Activated CD4-positive, alpha-beta T cell treated with anti-CD3 and anti-CD28 coated beads, Interleukin-2, amount 10 ng/mL, durations not matched to agents 7 days and 5 days (primary cell): ENCODE results near the gene MCEE. TPM values are rescaled to one million over a fixed set of nuclear protein-coding genes. Genes with fewer than 3 reads are reported as not detected.
"Not testable (repeated sequence)": the region's sequence is repeated elsewhere in the genome, so short reads cannot be mapped to it uniquely, and the experiment has no call there.

Experiments used
- CTCF ChIA-PET: fragments of 350-600 bp; sonication (Branson Sonifier 250); formaldehyde crosslinking; loops from one replicate; lab custom pipeline; 2021; ENCODE audit warnings: antibody characterized with exemption; lab: Charles Lee
- POLR2A ChIA-PET: fragments of 350-600 bp; sonication (Branson Sonifier 250); formaldehyde crosslinking; loops from one replicate; lab custom pipeline; 2021; ENCODE audit warnings: antibody characterized with exemption; lab: Charles Lee
- DNase-seq: peaks from one replicate; pipeline ENCODE4 v3.0.0-alpha.2; 2020
- H3K27ac Mint-ChIP-seq: one replicate; pipeline ENCODE4 v1.8.0; 2021; ENCODE audit warnings: mild to moderate bottlenecking, moderate library complexity, mixed read lengths
- H3K27me3 Mint-ChIP-seq: one replicate; pipeline ENCODE4 v1.8.0; 2021; ENCODE audit warnings: mixed read lengths
- H3K36me3 Mint-ChIP-seq: one replicate; pipeline ENCODE4 v1.8.0; 2021; ENCODE audit warnings: low read depth, mixed read lengths
- H3K4me1 Mint-ChIP-seq: one replicate; pipeline ENCODE4 v1.8.0; 2021; ENCODE audit warnings: mixed read lengths
- H3K4me3 Mint-ChIP-seq: one replicate; pipeline ENCODE4 v1.8.0; 2021; ENCODE audit warnings: mild to moderate bottlenecking, moderate library complexity, mixed read lengths
- H3K9me3 Mint-ChIP-seq: one replicate; pipeline ENCODE4 v1.8.0; 2021; ENCODE audit warnings: mixed read lengths
- total RNA-seq, 2 experiments: library from RNA; stranded (reverse); gene quantifications; one replicate each; pipeline ENCODE4 v1.2.3, GENCODE V29; 2021

MCEE gene
- total RNA-seq: 10 to 100 TPM; 13.5 to 15.3 TPM

DNA sequence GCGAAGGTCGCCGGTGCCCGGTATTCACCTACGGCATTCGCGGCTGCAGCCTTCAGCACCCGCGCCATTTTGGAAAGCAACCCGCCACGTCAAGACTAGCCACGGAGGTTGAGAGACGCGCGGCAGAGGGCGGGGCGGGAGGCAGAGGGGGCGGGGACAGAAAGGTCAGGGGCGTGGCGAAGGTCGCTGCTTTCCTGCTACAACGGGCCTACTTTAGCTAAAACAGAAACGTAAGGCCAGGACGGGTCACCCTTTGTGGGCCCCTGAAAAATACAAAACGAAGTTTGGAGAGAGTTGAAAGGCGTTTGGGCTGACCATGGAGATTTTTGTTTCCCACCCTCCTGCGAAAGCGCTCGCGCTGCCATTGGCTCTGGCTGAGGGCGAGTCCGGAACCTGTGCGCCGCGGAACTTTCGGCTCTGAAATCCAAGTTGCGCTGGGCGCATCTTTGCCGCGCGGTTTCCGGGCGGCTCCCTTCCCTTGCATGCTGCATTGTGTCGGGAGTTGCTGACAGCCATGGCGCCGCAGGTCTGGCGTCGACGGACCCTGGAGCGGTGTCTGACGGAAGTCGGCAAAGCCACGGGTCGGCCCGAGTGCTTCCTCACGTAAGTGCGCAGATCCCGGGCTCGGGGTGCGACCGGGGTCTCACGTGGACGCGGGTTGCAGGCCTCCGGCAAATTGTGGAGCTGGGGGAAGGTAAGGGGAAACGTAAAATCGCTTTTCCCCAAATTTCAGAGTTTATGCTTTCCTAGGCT, at the start of gene MCEE, which contains the start of gene MPHOSPH10:
Gene MCEE (minus strand): TSS at position 78 of the 753 bp plus-strand sequence. CDS start 10 bp downstream, at position 68.
Gene MPHOSPH10 (plus strand): TSS at position 483 of the 753 bp plus-strand sequence. CDS start 32 bp downstream, at position 515.
- no peaks in the 10 kb centered on the region for H3K27me3 Mint-ChIP-seq
- H3K4me1 Mint-ChIP-seq: peaks cover 12% of the 10 kb centered on the region
- H3K9me3 Mint-ChIP-seq: no peaks in the 10 kb centered on the region
- peak; percentile 92 for DNase-seq
- no peak within 1 kb of the TSS for H3K4me3 Mint-ChIP-seq
- peaks cover 9% of the 10 kb centered on the region for H3K36me3 Mint-ChIP-seq
- ChIA-PET CTCF (interaction anchor here (0.5 to 2.1 kb wide), 6 partner anchors 9 to 201 kb away, joined by 3 to 6 read pairs (median 4); partner anchors contain the start of gene ZNF638), POLR2A (interaction anchor here (1.1 kb wide), 1 partner anchor 62 kb away, joined by 6 read pairs; the partner anchor contains the start of gene NAGK)
- H3K27ac Mint-ChIP-seq: no peak within 1 kb of the TSS

DNA sequence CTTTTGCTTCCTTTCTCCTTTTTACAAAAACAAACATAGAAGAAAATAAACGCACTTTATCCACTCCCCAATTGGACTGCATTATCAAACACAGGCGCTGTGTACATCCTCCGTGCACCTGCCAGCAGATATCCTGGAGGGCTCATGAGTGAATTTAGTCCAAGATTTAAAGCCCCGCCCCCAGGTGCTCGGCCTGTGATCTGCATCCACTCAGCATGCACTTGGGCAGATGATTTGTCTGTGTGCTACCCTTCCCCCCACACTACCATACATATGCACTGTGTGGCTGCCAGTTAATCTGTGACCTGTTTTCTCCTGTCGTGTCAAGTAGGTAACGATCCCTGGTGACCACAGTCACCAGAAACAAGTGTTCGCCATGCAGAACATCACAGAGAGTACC, 48.8 kb upstream of the MCEE start:
- H3K4me3 Mint-ChIP-seq, POLR2A ChIA-PET, H3K9me3 Mint-ChIP-seq, H3K36me3 Mint-ChIP-seq, H3K27ac Mint-ChIP-seq, CTCF ChIA-PET, H3K27me3 Mint-ChIP-seq, DNase-seq: not testable (repeated sequence)
- peaks cover 16% of the 10 kb centered on the region for H3K4me1 Mint-ChIP-seq

DNA sequence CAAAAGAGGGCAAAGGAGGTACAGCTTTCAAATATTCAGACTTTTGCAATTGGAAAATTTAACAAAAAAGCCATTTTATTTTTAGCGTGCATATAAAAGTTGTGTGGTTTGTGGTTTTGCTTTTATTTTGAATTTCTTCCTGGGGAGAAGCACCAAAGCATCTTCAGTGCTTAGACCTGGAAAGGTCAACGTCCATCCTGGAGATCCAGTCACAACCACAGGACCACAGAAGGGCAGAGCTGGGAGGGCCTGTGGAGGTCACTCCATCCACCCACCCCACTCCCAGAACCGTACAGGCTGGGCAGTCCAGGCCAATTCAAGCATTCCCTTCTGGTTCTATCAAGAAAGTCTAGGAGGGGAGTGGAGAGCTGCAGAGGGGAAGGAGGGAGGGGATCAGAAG, 44.2 kb upstream of the MCEE start:
- ChIA-PET POLR2A (no interaction called here), CTCF (interaction anchor here (0.6 kb wide), 1 partner anchor 137 kb away, joined by 3 read pairs; no protein-coding TSS in a partner anchor)
- no peak for DNase-seq
- H3K4me3 Mint-ChIP-seq: no peak overlapping the region
- no peaks in the 10 kb centered on the region for H3K9me3 Mint-ChIP-seq
- peaks cover 13% of the 10 kb centered on the region for H3K4me1 Mint-ChIP-seq
- H3K36me3 Mint-ChIP-seq: no peaks in the 10 kb centered on the region
- peaks cover 2% of the 10 kb centered on the region for H3K27me3 Mint-ChIP-seq
- H3K27ac Mint-ChIP-seq: no peak overlapping the region

DNA sequence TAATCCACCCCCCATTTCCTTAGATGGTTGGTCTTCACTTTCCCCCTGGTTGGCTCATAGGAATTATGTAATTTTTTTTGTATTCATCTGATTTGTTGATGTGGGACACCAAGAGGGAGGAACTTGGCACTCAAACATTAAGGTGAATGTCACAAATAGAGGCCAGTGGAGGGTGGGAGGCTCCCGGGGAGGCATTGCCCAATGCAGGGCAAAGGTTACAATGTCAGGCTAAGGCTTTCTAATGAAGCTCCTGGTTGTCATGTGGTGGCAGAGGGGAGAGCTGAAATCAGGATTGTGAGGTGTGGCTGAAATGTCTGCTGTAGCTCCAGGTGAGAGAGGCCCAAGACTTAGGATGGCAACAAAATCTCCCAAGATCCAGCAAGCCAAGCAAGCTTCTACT, 43.1 kb upstream of the MCEE start:
- ChIA-PET POLR2A (no interaction called here), CTCF (no interaction called here)
- no peak overlapping the region for H3K27ac Mint-ChIP-seq
- H3K4me3 Mint-ChIP-seq: no peak overlapping the region
- peaks cover 2% of the 10 kb centered on the region for H3K27me3 Mint-ChIP-seq
- H3K36me3 Mint-ChIP-seq: no peaks in the 10 kb centered on the region
- no peak for DNase-seq
- peaks cover 13% of the 10 kb centered on the region for H3K4me1 Mint-ChIP-seq
- H3K9me3 Mint-ChIP-seq: no peaks in the 10 kb centered on the region

DNA sequence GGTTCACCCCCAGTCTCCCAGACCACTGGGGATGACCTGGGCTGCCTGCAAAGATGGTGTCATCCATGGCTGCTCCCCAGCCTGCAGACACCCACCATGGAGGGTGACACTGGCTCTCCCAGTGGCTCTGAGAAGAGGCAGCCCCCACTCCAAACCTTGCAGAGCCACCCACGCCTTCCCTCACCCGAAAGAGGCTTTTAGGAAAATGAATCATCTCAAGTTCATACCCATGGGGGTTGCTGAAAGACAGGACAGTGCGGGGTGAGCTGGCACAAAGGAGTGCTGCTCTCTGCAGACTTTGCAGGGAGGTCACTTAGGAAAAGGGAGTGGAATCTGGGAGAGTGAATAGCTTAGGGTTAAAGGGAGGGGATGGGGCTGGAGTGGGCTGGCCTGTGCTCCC, 36.8 kb upstream of the MCEE start:
- ChIA-PET POLR2A (no interaction called here), CTCF (no interaction called here)
- no peak for DNase-seq
- Mint-ChIP-seq H3K9me3 (no peaks in the 10 kb centered on the region), H3K27ac (no peak overlapping the region), H3K4me3 (no peak overlapping the region), H3K27me3 (peaks cover 11% of the 10 kb centered on the region), H3K4me1 (no peaks in the 10 kb centered on the region), H3K36me3 (no peaks in the 10 kb centered on the region)

DNA sequence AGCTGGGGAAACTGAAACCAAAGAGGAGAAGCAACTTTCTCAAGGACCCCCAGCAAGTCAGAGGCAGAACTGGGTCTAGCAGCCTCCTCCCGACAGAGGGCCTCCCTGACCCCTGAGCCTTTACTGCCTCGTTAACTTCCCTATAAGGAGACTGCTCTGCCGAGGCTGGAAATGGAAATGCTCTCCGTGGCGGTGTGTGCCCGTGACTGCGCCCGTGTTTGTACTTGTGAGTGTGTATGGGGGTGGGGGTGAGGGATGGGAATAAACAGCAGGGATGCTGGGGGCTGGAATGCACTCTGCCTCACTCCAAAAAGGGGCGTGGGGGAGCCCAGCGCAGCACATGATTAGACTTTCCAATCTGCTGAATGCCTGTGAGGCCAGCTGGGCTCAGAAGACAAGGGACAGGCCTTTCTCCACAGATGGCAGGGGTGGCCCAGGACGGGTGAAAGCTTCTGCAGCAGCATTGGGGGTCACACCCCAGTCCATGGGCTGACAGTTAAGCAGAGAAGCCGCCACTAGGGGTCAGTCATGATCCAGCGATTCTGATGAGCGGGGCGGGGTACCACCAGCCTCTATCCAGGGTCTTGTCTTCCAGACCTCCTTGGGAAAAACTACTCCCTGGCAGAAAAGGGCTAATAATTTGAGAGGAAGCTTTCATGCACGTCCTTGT, 27.2 kb upstream of the MCEE start:
- Mint-ChIP-seq H3K4me1 (peaks cover 4% of the 10 kb centered on the region), H3K27me3 (peaks cover 2% of the 10 kb centered on the region), H3K9me3 (no peaks in the 10 kb centered on the region), H3K27ac (no peak overlapping the region), H3K36me3 (no peaks in the 10 kb centered on the region), H3K4me3 (no peak overlapping the region)
- DNase-seq: peak; percentile 59
- CTCF ChIA-PET: interaction anchor here (0.9 to 1.1 kb wide), 3 partner anchors 14 to 362 kb away, joined by 3 to 4 read pairs (median 4); no protein-coding TSS in a partner anchor
- POLR2A ChIA-PET: no interaction called here

DNA sequence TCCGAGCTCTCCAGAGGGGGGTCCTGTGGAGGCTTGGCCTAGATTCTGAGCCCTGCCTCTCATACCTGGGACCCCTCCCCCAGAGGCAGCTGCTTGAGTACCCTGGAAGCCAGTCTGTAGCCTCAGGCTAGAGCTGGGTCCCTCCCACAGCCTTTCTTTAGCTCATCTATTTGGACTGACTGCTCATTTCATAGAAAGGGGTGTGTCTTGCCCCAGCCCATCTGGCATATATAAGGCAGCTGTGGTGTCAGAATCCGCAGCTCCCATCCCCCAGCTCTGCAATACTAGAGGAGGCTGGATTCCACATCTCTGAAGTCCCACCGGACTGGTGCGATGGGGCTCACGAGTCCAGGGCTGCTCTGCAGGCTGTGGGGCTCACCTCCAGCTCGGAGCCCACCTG, 26.5 kb upstream of the MCEE start:
- H3K9me3 Mint-ChIP-seq: no peaks in the 10 kb centered on the region
- CTCF ChIA-PET: interaction anchor here (0.9 to 2.4 kb wide), 3 partner anchors 12 to 363 kb away, joined by 3 to 5 read pairs (median 4); no protein-coding TSS in a partner anchor
- DNase-seq: no peak
- H3K4me3 Mint-ChIP-seq: no peak overlapping the region
- H3K27me3 Mint-ChIP-seq: peaks cover 2% of the 10 kb centered on the region
- POLR2A ChIA-PET: no interaction called here
- H3K4me1 Mint-ChIP-seq: peaks cover 4% of the 10 kb centered on the region
- H3K27ac Mint-ChIP-seq: no peak overlapping the region
- no peaks in the 10 kb centered on the region for H3K36me3 Mint-ChIP-seq

DNA sequence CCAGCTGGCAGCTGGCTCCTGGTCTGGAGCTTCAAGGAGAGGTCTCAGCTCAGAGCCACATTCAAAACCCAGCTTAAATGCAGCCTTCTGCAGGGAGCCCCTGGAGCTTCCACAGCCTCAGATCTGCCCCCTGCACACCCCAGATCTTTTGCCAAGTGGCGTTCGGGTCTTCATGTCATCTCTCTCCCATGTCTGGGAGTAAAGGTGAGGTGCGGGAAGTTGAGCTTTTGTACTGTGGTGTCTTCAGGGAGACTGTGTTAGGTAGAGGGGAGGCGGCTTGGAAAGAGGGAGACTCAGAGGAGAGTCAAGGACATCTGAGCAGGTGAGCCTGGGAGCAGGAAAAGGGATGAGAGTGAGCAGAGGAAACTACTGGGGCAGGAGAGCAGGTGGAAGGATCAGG, 25.8 kb upstream of the MCEE start:
- Mint-ChIP-seq H3K27ac (no peak overlapping the region), H3K9me3 (no peaks in the 10 kb centered on the region), H3K4me3 (no peak overlapping the region), H3K4me1 (peaks cover 4% of the 10 kb centered on the region), H3K27me3 (peaks cover 2% of the 10 kb centered on the region), H3K36me3 (no peaks in the 10 kb centered on the region)
- DNase-seq: no peak
- CTCF ChIA-PET: interaction anchor here (1.0 to 2.4 kb wide), 2 partner anchors 12 to 925 kb away, joined by 4 to 5 read pairs; no protein-coding TSS in a partner anchor
- POLR2A ChIA-PET: no interaction called here

DNA sequence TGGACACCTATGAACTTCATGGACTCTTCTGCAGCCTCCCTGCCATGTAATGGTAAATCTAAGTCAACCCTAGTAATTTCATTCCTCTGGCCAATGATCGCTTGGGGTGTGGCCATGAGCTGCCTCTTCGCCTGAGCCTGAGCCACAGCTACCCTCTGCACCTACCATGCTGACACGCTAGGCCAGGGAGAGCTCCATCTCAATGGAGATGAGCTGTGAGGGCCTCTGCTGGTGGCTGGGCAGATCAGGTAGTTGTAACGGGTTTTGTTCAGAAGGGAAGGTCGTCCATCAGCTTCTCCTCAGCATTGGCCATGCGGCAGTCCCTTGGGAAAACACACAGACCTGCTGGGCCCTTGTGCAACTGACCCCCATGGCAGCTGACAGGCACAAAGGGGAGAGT, 24.8 kb upstream of the MCEE start:
- Mint-ChIP-seq H3K4me3 (no peak overlapping the region), H3K4me1 (peaks cover 4% of the 10 kb centered on the region), H3K27me3 (peaks cover 2% of the 10 kb centered on the region), H3K36me3 (peaks cover 4% of the 10 kb centered on the region), H3K27ac (peak overlapping the region; percentile 20), H3K9me3 (no peaks in the 10 kb centered on the region)
- peak; percentile 24 for DNase-seq
- ChIA-PET CTCF (interaction anchor here (0.6 to 2.4 kb wide), 2 partner anchors 11 to 221 kb away, joined by 3 to 5 read pairs; no protein-coding TSS in a partner anchor), POLR2A (no interaction called here)

DNA sequence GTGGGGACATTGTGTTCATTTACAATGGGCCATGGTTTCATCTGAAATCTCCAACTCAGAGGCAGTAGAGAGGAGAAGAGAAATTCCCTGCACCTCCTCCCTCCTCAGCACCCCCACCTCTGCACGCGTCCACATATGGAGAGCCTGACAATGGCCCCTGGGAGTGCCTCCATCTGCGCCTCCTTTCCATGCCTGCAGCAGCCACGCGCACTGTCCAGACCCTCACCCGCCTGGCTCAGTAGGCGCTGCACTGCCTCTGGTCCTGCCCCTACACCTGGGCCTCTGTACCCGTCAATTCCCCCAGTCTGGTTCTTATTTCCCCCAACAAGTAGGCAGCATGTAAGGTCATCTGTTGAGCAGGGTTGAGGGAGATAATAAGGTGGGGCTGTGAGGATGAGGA, 24.2 kb upstream of the MCEE start:
- Mint-ChIP-seq H3K27ac (no peak overlapping the region), H3K36me3 (peaks cover 8% of the 10 kb centered on the region), H3K27me3 (peaks cover 2% of the 10 kb centered on the region), H3K9me3 (no peaks in the 10 kb centered on the region), H3K4me3 (no peak overlapping the region), H3K4me1 (peaks cover 4% of the 10 kb centered on the region)
- POLR2A ChIA-PET: no interaction called here
- CTCF ChIA-PET: interaction anchor here (0.6 to 2.4 kb wide), 2 partner anchors 10 to 222 kb away, joined by 3 to 5 read pairs; no protein-coding TSS in a partner anchor
- DNase-seq: no peak

DNA sequence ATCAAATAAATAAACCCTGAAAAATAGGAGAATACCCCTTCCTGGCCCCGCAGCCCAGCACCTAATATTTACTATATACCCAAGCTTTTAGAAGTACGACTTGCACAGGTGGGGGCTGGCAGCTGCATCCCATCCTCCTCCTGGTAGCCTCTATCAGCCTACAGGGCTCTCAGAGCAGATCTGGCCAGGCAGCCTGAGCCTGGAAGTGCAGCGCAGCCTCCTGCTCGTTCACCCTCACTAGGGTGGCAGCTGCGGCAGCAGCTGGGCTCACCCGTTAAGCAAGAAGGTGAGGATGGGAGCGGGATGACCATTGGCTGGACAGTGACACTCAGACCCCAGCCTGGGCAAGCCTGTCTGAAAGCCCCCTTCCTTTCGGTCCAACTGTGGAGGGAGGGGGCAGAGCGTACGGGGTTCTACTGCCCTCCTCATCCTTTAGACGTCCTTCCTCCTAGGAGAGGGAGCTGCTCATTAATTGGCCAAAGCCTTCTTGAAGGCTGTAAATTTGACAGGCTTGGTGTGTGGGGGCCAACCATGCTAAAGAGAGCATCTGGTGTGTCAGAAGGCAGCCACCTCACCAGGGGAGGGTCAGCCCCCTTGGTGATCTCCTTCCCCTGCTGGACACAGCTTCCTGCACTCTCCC, 23.7 kb upstream of the MCEE start:
- H3K4me3 Mint-ChIP-seq: no peak overlapping the region
- peaks cover 2% of the 10 kb centered on the region for H3K27me3 Mint-ChIP-seq
- peak overlapping the region; percentile 38 for H3K27ac Mint-ChIP-seq
- no peak for DNase-seq
- CTCF ChIA-PET: no interaction called here
- H3K4me1 Mint-ChIP-seq: peaks cover 4% of the 10 kb centered on the region
- H3K36me3 Mint-ChIP-seq: peaks cover 13% of the 10 kb centered on the region
- POLR2A ChIA-PET: no interaction called here
- no peaks in the 10 kb centered on the region for H3K9me3 Mint-ChIP-seq

DNA sequence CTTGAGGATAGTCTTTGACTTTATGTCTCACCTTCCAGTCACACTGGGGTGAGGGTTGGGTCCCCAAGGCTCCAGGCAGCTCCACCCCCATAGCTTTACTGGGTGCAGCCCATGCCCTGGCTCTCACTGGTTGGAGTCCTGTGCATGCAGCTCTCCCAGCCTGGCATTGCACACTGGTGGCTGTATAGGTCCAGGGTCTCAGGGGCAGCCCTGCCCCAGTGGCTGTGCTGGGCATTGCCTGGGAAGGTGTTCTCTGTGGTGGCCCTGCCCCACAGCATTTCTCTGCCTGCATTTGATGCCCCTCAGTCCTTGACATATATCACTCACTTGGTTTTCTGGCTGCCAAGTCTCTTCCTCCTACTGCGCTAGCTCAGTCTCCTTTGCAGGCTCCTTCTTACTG, 21.6 kb upstream of the MCEE start:
- no peak for DNase-seq
- POLR2A ChIA-PET: no interaction called here
- H3K36me3 Mint-ChIP-seq: peaks cover 28% of the 10 kb centered on the region
- peaks cover 2% of the 10 kb centered on the region for H3K27me3 Mint-ChIP-seq
- CTCF ChIA-PET: interaction anchor here (1.0 to 1.1 kb wide), 2 partner anchors 19 to 83 kb away, joined by 3 read pairs; partner anchors contain the start of gene NAGK
- H3K4me3 Mint-ChIP-seq: no peak overlapping the region
- H3K9me3 Mint-ChIP-seq: no peaks in the 10 kb centered on the region
- H3K27ac Mint-ChIP-seq: no peak overlapping the region
- H3K4me1 Mint-ChIP-seq: no peaks in the 10 kb centered on the region
